HepG2 (cell line): Measurements from ENCODE around the gene ACE. TPM values are rescaled to one million over a fixed set of nuclear protein-coding genes. Genes with fewer than 3 reads are reported as not detected.
A peak's percentile ranks its signal among the peaks of the same experiment; 100 is the strongest.

Source experiments
- CTCF ChIP-seq: sonication (generic); formaldehyde crosslinking; IDR thresholded peaks from 2 replicates; pipeline ENCODE4 v1.5.0; 2020; ENCODE audit warnings: mild to moderate bottlenecking, missing genetic modification reagents, moderate library complexity
- FOXJ3 ChIP-seq: sonication (generic); formaldehyde crosslinking; IDR thresholded peaks from 2 replicates; pipeline ENCODE4 v1.4.0; 2020; ENCODE audit warnings: missing genetic modification reagents, mild to moderate bottlenecking, borderline replicate concordance
- HMGXB4 ChIP-seq, 2 experiments: sonication (generic) in 1 of 2; formaldehyde crosslinking in 1 of 2; IDR thresholded peaks; 2 replicates each; pipeline versions ENCODE4 v1.4.0 to v1.6.1; 2018 to 2020; ENCODE audit warnings: missing genetic modification reagents in 2 of 2, borderline replicate concordance in 1 of 2, low read depth in 1 of 2, mild to moderate bottlenecking in 1 of 2, missing biosample characterization in 1 of 2
- MTF1 ChIP-seq: sonication (generic); formaldehyde crosslinking; IDR thresholded peaks from 2 replicates; pipeline ENCODE4 v1.5.0; 2020; ENCODE audit warnings: missing genetic modification reagents
- NFE2L2 ChIP-seq: fragments of 150-350 bp; IDR thresholded peaks from 2 replicates; pipeline ENCODE4 v1.6.1; 2014; ENCODE audit warnings: low read length
- NFRKB ChIP-seq: fragments of 450-650 bp; IDR thresholded peaks from 2 replicates; pipeline ENCODE4 v1.6.1; 2017
- PAX8 ChIP-seq: sonication (generic); formaldehyde crosslinking; IDR thresholded peaks from 2 replicates; pipeline ENCODE4 v1.8.0; 2022; ENCODE audit warnings: mild to moderate bottlenecking, missing genetic modification reagents, borderline replicate concordance
- PTBP1 ChIP-seq: fragments of 200-400 bp; formaldehyde crosslinking; IDR thresholded peaks from 2 replicates; pipeline ENCODE4 v1.6.1; 2018; ENCODE audit warnings: low read length, low read depth; ENCODE audit not compliant: poor library complexity, severe bottlenecking
- RAD21 ChIP-seq: fragments of 450-650 bp; formaldehyde crosslinking; IDR thresholded peaks from 2 replicates; pipeline ENCODE4 v1.5.0; 2020; ENCODE audit warnings: mild to moderate bottlenecking
- RXRB ChIP-seq: IDR thresholded peaks from 2 replicates; pipeline ENCODE4 v1.6.1; 2016; ENCODE audit warnings: borderline replicate concordance, missing genetic modification reagents, missing compliant biosample characterization
- SMAD9 ChIP-seq: sonication (generic); formaldehyde crosslinking; IDR thresholded peaks from 2 replicates; pipeline ENCODE4 v1.5.1; 2020; ENCODE audit warnings: mild to moderate bottlenecking, missing genetic modification reagents
- SMC3 ChIP-seq: IDR thresholded peaks from 2 replicates; pipeline ENCODE4 v1.6.1; 2011; ENCODE audit warnings: low read length, improper control_type of control experiment
- STAG1 ChIP-seq: sonication (generic); formaldehyde crosslinking; IDR thresholded peaks from 2 replicates; pipeline ENCODE4 v1.4.0; 2020; ENCODE audit warnings: missing genetic modification reagents
- ZNF17 ChIP-seq: sonication (generic); formaldehyde crosslinking; IDR thresholded peaks from 2 replicates; pipeline ENCODE4 v1.5.0; 2020; ENCODE audit warnings: mild to moderate bottlenecking, missing genetic modification reagents
- ZNF281 ChIP-seq: sonication (generic); formaldehyde crosslinking; IDR thresholded peaks from 2 replicates; pipeline ENCODE4 v1.4.0; 2020; ENCODE audit warnings: missing genetic modification reagents, borderline replicate concordance
- ZNF337 ChIP-seq: sonication (generic); formaldehyde crosslinking; IDR thresholded peaks from 2 replicates; pipeline ENCODE4 v1.5.1; 2020; ENCODE audit warnings: missing genetic modification reagents, low read depth, mild to moderate bottlenecking, borderline replicate concordance
- ZNF431 ChIP-seq: sonication (generic); formaldehyde crosslinking; IDR thresholded peaks from 2 replicates; pipeline ENCODE4 v1.9.0; 2022; ENCODE audit warnings: missing genetic modification reagents, low read depth, mild to moderate bottlenecking, borderline replicate concordance
- ZNF441 ChIP-seq: sonication (generic); formaldehyde crosslinking; IDR thresholded peaks from 2 replicates; pipeline ENCODE4 v1.7.0; 2021; ENCODE audit warnings: missing genetic modification reagents, borderline replicate concordance
- polyA plus RNA-seq, 8 experiments: library from polyadenylated mRNA; depleted of rRNA in 3 of 8; stranded (reverse) in 7 of 8; unstranded in 1 of 8; fragments of >200 nt; fragmentation: Illumina TruSeq in 4 of 8; extraction: Trizol in 4 of 8; gene quantifications; 2 replicates each; pipeline versions ENCODE4 v1.2.1 to v1.2.3, GENCODE V29; 2011 to 2016; ENCODE audit warnings: low read depth in 4 of 8, missing spikeins in 1 of 8, mixed read lengths in 1 of 8; ENCODE audit not compliant: insufficient read depth in 1 of 8
- total RNA-seq, 5 experiments: library from RNA; depleted of rRNA; stranded (reverse); fragments of >200 nt; fragmentation: Illumina TruSeq; extraction: Trizol; gene quantifications; 2 replicates each; pipeline ENCODE4 v1.2.3, GENCODE V29; 2016; ENCODE audit warnings: low read depth in 1 of 5
- TF ChIP-seq, protein P1 (sequence below): sonication (generic); formaldehyde crosslinking; IDR thresholded peaks from 2 replicates; pipeline ENCODE4; 2020; ENCODE audit warnings: missing genetic modification reagents, mild to moderate bottlenecking, borderline replicate concordance
- TF ChIP-seq, protein P2 (sequence below): fragments of 450-650 bp; IDR thresholded peaks from 2 replicates; pipeline ENCODE4 v1.6.1; 2017

The ACE gene
- total and polyA plus RNA-seq, 2 of the 13 experiments (the other 11 are each of a cell fraction or from before 2014, with no cell fraction given) = 0.08 to 0.13 TPM

GRCh38 chr17:63442549-63443035 lies 34.3 kb upstream of the ACE start (continued):
- TF ChIP-seq, protein P1, sequence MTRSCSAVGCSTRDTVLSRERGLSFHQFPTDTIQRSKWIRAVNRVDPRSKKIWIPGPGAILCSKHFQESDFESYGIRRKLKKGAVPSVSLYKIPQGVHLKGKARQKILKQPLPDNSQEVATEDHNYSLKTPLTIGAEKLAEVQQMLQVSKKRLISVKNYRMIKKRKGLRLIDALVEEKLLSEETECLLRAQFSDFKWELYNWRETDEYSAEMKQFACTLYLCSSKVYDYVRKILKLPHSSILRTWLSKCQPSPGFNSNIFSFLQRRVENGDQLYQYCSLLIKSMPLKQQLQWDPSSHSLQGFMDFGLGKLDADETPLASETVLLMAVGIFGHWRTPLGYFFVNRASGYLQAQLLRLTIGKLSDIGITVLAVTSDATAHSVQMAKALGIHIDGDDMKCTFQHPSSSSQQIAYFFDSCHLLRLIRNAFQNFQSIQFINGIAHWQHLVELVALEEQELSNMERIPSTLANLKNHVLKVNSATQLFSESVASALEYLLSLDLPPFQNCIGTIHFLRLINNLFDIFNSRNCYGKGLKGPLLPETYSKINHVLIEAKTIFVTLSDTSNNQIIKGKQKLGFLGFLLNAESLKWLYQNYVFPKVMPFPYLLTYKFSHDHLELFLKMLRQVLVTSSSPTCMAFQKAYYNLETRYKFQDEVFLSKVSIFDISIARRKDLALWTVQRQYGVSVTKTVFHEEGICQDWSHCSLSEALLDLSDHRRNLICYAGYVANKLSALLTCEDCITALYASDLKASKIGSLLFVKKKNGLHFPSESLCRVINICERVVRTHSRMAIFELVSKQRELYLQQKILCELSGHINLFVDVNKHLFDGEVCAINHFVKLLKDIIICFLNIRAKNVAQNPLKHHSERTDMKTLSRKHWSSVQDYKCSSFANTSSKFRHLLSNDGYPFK (CRISPR knock-in tag) = no peak
- TF ChIP-seq, protein P2, sequence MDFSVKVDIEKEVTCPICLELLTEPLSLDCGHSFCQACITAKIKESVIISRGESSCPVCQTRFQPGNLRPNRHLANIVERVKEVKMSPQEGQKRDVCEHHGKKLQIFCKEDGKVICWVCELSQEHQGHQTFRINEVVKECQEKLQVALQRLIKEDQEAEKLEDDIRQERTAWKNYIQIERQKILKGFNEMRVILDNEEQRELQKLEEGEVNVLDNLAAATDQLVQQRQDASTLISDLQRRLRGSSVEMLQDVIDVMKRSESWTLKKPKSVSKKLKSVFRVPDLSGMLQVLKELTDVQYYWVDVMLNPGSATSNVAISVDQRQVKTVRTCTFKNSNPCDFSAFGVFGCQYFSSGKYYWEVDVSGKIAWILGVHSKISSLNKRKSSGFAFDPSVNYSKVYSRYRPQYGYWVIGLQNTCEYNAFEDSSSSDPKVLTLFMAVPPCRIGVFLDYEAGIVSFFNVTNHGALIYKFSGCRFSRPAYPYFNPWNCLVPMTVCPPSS = no peak
- TF ChIP-seq ZNF431 (CRISPR knock-in tag) (no peak), SMC3 (peak; percentile 39; the same call in 1 of the 2 replicates), HMGXB4 (CRISPR knock-in tag; IDR thresholded peaks at IDR 0.05; ENCODE audit: borderline replicate concordance in 1 of 2, low read depth in 1 of 2) (0 out of 4 replicates have a peak, but pooled peaks of 1 of the 2 experiments have one; percentile 28), RAD21 (CRISPR knock-in tag) (peak; percentile 39; the same call in 1 of the 2 replicates), PAX8 (CRISPR knock-in tag) (no peak), ZNF17 (CRISPR knock-in tag) (no peak), NFRKB (no peak), RXRB (CRISPR knock-in tag) (no peak), NFE2L2 (no peak), STAG1 (CRISPR knock-in tag) (peak; percentile 51), PTBP1 (no peak), MTF1 (CRISPR knock-in tag) (no peak), FOXJ3 (CRISPR knock-in tag) (no peak), CTCF (peak; percentile 76), SMAD9 (no peak), ZNF281 (CRISPR knock-in tag) (0 out of 2 replicates have a peak, but pooled peaks have one; percentile 36), ZNF441 (CRISPR knock-in tag) (no peak), ZNF337 (no peak)
- TF ChIP-seq, all 625 proteins: peak for 7
